GM20431 (cell line): ENCODE data around the gene ACP7.

Experiments
- in situ Hi-C: fragments of 300-500 bp; cut with MseI, MboI; formaldehyde crosslinking; loops from one replicate; pipeline ENCODE4 v1.15.0; 2020; ENCODE audit warnings: low sequenced_read_pairs; ENCODE audit not compliant: unreplicated experiment

Gene ACP7

GRCh38 chr19:39145180-39145953 is 61.2 kb downstream of the ACP7 start:
- in situ Hi-C loops = no loop called here

GRCh38 chr19:39146091-39146490 is 61.9 kb downstream of the ACP7 start:
- in situ Hi-C loops = no loop called here

GRCh38 chr19:39146686-39147450 is 62.7 kb downstream of the ACP7 start:
- in situ Hi-C loops = no loop called here

GRCh38 chr19:39147480-39147879 is 63.3 kb downstream of the ACP7 start:
- in situ Hi-C loops = no loop called here

- in situ Hi-C loops = no loop called here
These were observed 64.9 kb downstream of the ACP7 start for GRCh38 chr19:39148939-39149529.

GRCh38 chr19:39150235-39150634 is 66.1 kb downstream of the ACP7 start:
- in situ Hi-C loops = no loop called here

- in situ Hi-C loops = no loop called here
These were observed 66.8 kb downstream of the ACP7 start for GRCh38 chr19:39150807-39151600.

- in situ Hi-C loops = no loop called here
These were observed 67.9 kb downstream of the ACP7 start for GRCh38 chr19:39152066-39152465.

GRCh38 chr19:39154100-39154628 is 70.0 kb downstream of the ACP7 start:
- in situ Hi-C loops = no loop called here

GRCh38 chr19:39154629-39155100 is 70.5 kb downstream of the ACP7 start:
- in situ Hi-C loops = no loop called here

GRCh38 chr19:39155114-39155700 is 71.0 kb downstream of the ACP7 start:
- in situ Hi-C loops = no loop called here

GRCh38 chr19:39155741-39156140 is 71.6 kb downstream of the ACP7 start:
- in situ Hi-C loops = no loop called here

GRCh38 chr19:39156326-39157230 is 72.4 kb downstream of the ACP7 start:
- in situ Hi-C loops = no loop called here

GRCh38 chr19:39157275-39157996 is 73.3 kb downstream of the ACP7 start:
- in situ Hi-C loops = no loop called here

GRCh38 chr19:39157997-39158389 is 73.8 kb downstream of the ACP7 start:
- in situ Hi-C loops = no loop called here

GRCh38 chr19:39158646-39159260 is 74.6 kb downstream of the ACP7 start:
- in situ Hi-C loops = no loop called here

- in situ Hi-C loops = no loop called here
These were observed 76.3 kb downstream of the ACP7 start for GRCh38 chr19:39160523-39160861.
